Activated CD8-positive, alpha-beta memory T cell treated with anti-CD3 and anti-CD28 coated beads, Interleukin-2, amount 10 ng/mL, durations not matched to agents 7 days and 5 days (primary cell): ENCODE results near the gene CEBPG. TPM values are rescaled to one million over a fixed set of nuclear protein-coding genes. Genes with fewer than 3 reads are reported as not detected.

Experiments
- ATAC-seq: fragments of 150-1000 bp; cut with Tn5 transposase; one replicate; pipeline ENCODE4 v1.10.0; 2021; ENCODE audit warnings: moderate library complexity
- CTCF ChIA-PET: fragments of 350-600 bp; sonication (Branson Sonifier 250); formaldehyde crosslinking; loops from one replicate; lab custom pipeline; 2021; ENCODE audit warnings: antibody characterized with exemption; lab: Charles Lee
- DNase-seq: peaks from one replicate; pipeline ENCODE4 v3.0.0-alpha.2; 2020
- H3K27ac Mint-ChIP-seq: one replicate; pipeline ENCODE4 v1.8.0; 2021; ENCODE audit warnings: mild to moderate bottlenecking, mixed read lengths
- H3K27me3 Mint-ChIP-seq: one replicate; pipeline ENCODE4 v1.8.0; 2021; ENCODE audit warnings: mixed read lengths
- H3K36me3 Mint-ChIP-seq: one replicate; pipeline ENCODE4 v1.8.0; 2021; ENCODE audit warnings: mild to moderate bottlenecking, mixed read lengths
- H3K4me1 Mint-ChIP-seq: one replicate; pipeline ENCODE4 v1.8.0; 2021; ENCODE audit warnings: mixed read lengths
- H3K4me3 Mint-ChIP-seq: one replicate; pipeline ENCODE4 v1.8.0; 2021; ENCODE audit warnings: mild to moderate bottlenecking, moderate library complexity, mixed read lengths
- H3K9me3 Mint-ChIP-seq: one replicate; pipeline ENCODE4 v1.8.0; 2022; ENCODE audit warnings: low read depth, mixed read lengths
- total RNA-seq, 2 experiments: library from RNA; stranded (reverse); gene quantifications; one replicate each; pipeline ENCODE4 v1.2.3, GENCODE V29; 2021

Gene CEBPG
- total RNA-seq, result 10 to 100 TPM; 22.2 to 27.1 TPM

- H3K4me1 Mint-ChIP-seq, result peaks cover 44% of the 10 kb centered on the region
- no peaks in the 10 kb centered on the region for H3K9me3 Mint-ChIP-seq
- CTCF ChIA-PET, result interaction anchor here (0.6 to 2.9 kb wide), 7 partner anchors 9 to 903 kb away, joined by 3 to 9 read pairs (median 4); no protein-coding TSS in a partner anchor
- H3K36me3 Mint-ChIP-seq, result peaks cover 12% of the 10 kb centered on the region
- H3K27me3 Mint-ChIP-seq, result no peaks in the 10 kb centered on the region
- H3K27ac Mint-ChIP-seq, result peak within 1 kb of the TSS; percentile 80
- peak within 1 kb of the TSS; percentile 93 for H3K4me3 Mint-ChIP-seq
- ATAC-seq (peak; percentile 94), DNase-seq (peak; percentile 93)
Observed at GRCh38 chr19:33373453-33374235, at the start of gene CEBPG. Gene CEBPG (plus strand): TSS chr19:33373709. CDS start chr19:33379240, 5,531 bp downstream.

GRCh38 chr19:33324628-33325027 is 48.9 kb upstream of the CEBPG start:
- no peak overlapping the region for H3K27ac Mint-ChIP-seq
- H3K4me1 Mint-ChIP-seq, result no peaks in the 10 kb centered on the region
- H3K4me3 Mint-ChIP-seq, result no peak overlapping the region
- peaks cover 2% of the 10 kb centered on the region for H3K36me3 Mint-ChIP-seq
- H3K9me3 Mint-ChIP-seq, result no peaks in the 10 kb centered on the region
- CTCF ChIA-PET, result no interaction called here
- ATAC-seq, result no peak
- peaks cover 7% of the 10 kb centered on the region for H3K27me3 Mint-ChIP-seq
- no peak for DNase-seq

- Mint-ChIP-seq H3K27me3 (no peaks in the 10 kb centered on the region), H3K4me3 (no peak overlapping the region), H3K4me1 (no peaks in the 10 kb centered on the region), H3K9me3 (no peaks in the 10 kb centered on the region), H3K36me3 (no peaks in the 10 kb centered on the region), H3K27ac (no peak overlapping the region)
- DNase-seq (no peak), ATAC-seq (no peak)
- CTCF ChIA-PET, result no interaction called here
Observed at GRCh38 chr19:33325920-33326319, 47.6 kb upstream of the CEBPG start.

- Mint-ChIP-seq H3K27me3 (peaks cover 3% of the 10 kb centered on the region), H3K27ac (no peak overlapping the region), H3K9me3 (no peaks in the 10 kb centered on the region), H3K4me1 (no peaks in the 10 kb centered on the region), H3K36me3 (no peaks in the 10 kb centered on the region), H3K4me3 (no peak overlapping the region)
- DNase-seq (no peak), ATAC-seq (no peak)
- CTCF ChIA-PET, result interaction anchor here (0.9 kb wide), 1 partner anchor 15 kb away, joined by 3 read pairs; no protein-coding TSS in a partner anchor
Observed at GRCh38 chr19:33329060-33329459, 44.4 kb upstream of the CEBPG start.

- H3K36me3 Mint-ChIP-seq, result no peaks in the 10 kb centered on the region
Observed at GRCh38 chr19:33329736-33330135, 43.8 kb upstream of the CEBPG start.

GRCh38 chr19:33332248-33332647 is 41.3 kb upstream of the CEBPG start:
- Mint-ChIP-seq H3K36me3 (no peaks in the 10 kb centered on the region), H3K4me3 (no peak overlapping the region), H3K4me1 (no peaks in the 10 kb centered on the region), H3K27me3 (peaks cover 3% of the 10 kb centered on the region), H3K9me3 (no peaks in the 10 kb centered on the region), H3K27ac (no peak overlapping the region)
- CTCF ChIA-PET, result interaction anchor here (1.4 kb wide), 1 partner anchor 446 kb away, joined by 3 read pairs; no protein-coding TSS in a partner anchor
- DNase-seq, result no peak
- ATAC-seq, result no peak

More at GRCh38 chr19:33329736-33330135, 43.8 kb upstream of the CEBPG start:
- H3K27me3 Mint-ChIP-seq, result peaks cover 3% of the 10 kb centered on the region
- ATAC-seq (no peak), DNase-seq (no peak)
- no peak overlapping the region for H3K27ac Mint-ChIP-seq
- H3K9me3 Mint-ChIP-seq, result no peaks in the 10 kb centered on the region
- no peaks in the 10 kb centered on the region for H3K4me1 Mint-ChIP-seq
- CTCF ChIA-PET, result interaction anchor here (0.9 kb wide), 1 partner anchor 15 kb away, joined by 3 read pairs; no protein-coding TSS in a partner anchor
- no peak overlapping the region for H3K4me3 Mint-ChIP-seq

GRCh38 chr19:33333151-33333550 is 40.4 kb upstream of the CEBPG start:
- H3K4me1 Mint-ChIP-seq, result no peaks in the 10 kb centered on the region
- no peak overlapping the region for H3K4me3 Mint-ChIP-seq
- no peaks in the 10 kb centered on the region for H3K9me3 Mint-ChIP-seq
- DNase-seq (no peak), ATAC-seq (no peak)
- H3K27me3 Mint-ChIP-seq, result peaks cover 6% of the 10 kb centered on the region
- no peak overlapping the region for H3K27ac Mint-ChIP-seq
- H3K36me3 Mint-ChIP-seq, result no peaks in the 10 kb centered on the region
- CTCF ChIA-PET, result no interaction called here

- H3K4me3 Mint-ChIP-seq, result no peak overlapping the region
- DNase-seq (no peak), ATAC-seq (no peak)
- H3K27ac Mint-ChIP-seq, result no peak overlapping the region
- CTCF ChIA-PET, result interaction anchor here (0.6 kb wide), 1 partner anchor 763 kb away, joined by 3 read pairs; no protein-coding TSS in a partner anchor
- H3K9me3 Mint-ChIP-seq, result no peaks in the 10 kb centered on the region
- no peaks in the 10 kb centered on the region for H3K36me3 Mint-ChIP-seq
- H3K4me1 Mint-ChIP-seq, result no peaks in the 10 kb centered on the region
- H3K27me3 Mint-ChIP-seq, result peaks cover 6% of the 10 kb centered on the region
Observed at GRCh38 chr19:33333642-33334041, 39.9 kb upstream of the CEBPG start.

- Mint-ChIP-seq H3K4me3 (no peak overlapping the region), H3K27me3 (peaks cover 12% of the 10 kb centered on the region), H3K4me1 (no peaks in the 10 kb centered on the region), H3K9me3 (no peaks in the 10 kb centered on the region), H3K27ac (no peak overlapping the region), H3K36me3 (no peaks in the 10 kb centered on the region)
- no peak for DNase-seq
- no peak for ATAC-seq
- CTCF ChIA-PET, result no interaction called here
Observed at GRCh38 chr19:33334271-33334670, 39.2 kb upstream of the CEBPG start.

GRCh38 chr19:33335446-33335845 is 38.1 kb upstream of the CEBPG start:
- Mint-ChIP-seq H3K4me3 (no peak overlapping the region), H3K4me1 (no peaks in the 10 kb centered on the region), H3K27ac (no peak overlapping the region), H3K9me3 (no peaks in the 10 kb centered on the region), H3K27me3 (peaks cover 15% of the 10 kb centered on the region), H3K36me3 (no peaks in the 10 kb centered on the region)
- ATAC-seq (no peak), DNase-seq (no peak)
- CTCF ChIA-PET, result interaction anchor here (1.0 kb wide), 1 partner anchor 100 kb away, joined by 3 read pairs; no protein-coding TSS in a partner anchor

- ATAC-seq (no peak), DNase-seq (no peak)
- Mint-ChIP-seq H3K4me1 (no peaks in the 10 kb centered on the region), H3K9me3 (no peaks in the 10 kb centered on the region), H3K36me3 (no peaks in the 10 kb centered on the region), H3K27ac (no peak overlapping the region), H3K27me3 (peaks cover 40% of the 10 kb centered on the region), H3K4me3 (no peak overlapping the region)
- CTCF ChIA-PET, result interaction anchor here (1.0 kb wide), 1 partner anchor 195 kb away, joined by 3 read pairs; no protein-coding TSS in a partner anchor
Observed at GRCh38 chr19:33339016-33339984, 34.2 kb upstream of the CEBPG start.

- Mint-ChIP-seq H3K36me3 (no peaks in the 10 kb centered on the region), H3K4me3 (no peak overlapping the region), H3K27me3 (peaks cover 54% of the 10 kb centered on the region), H3K27ac (no peak overlapping the region), H3K9me3 (no peaks in the 10 kb centered on the region), H3K4me1 (no peaks in the 10 kb centered on the region)
- ATAC-seq, result no peak
- no peak for DNase-seq
- CTCF ChIA-PET, result no interaction called here
Observed at GRCh38 chr19:33340991-33341390, 32.5 kb upstream of the CEBPG start.

- ATAC-seq (no peak), DNase-seq (no peak)
- Mint-ChIP-seq H3K27ac (no peak overlapping the region), H3K4me3 (no peak overlapping the region), H3K27me3 (peaks cover 56% of the 10 kb centered on the region), H3K4me1 (no peaks in the 10 kb centered on the region), H3K36me3 (no peaks in the 10 kb centered on the region), H3K9me3 (no peaks in the 10 kb centered on the region)
- CTCF ChIA-PET, result interaction anchor here (1.2 kb wide), 1 partner anchor 107 kb away, joined by 3 read pairs; no protein-coding TSS in a partner anchor
Observed at GRCh38 chr19:33343301-33343700, 30.2 kb upstream of the CEBPG start.
